GM23338 (cell line): ENCODE results near the gene KIF6. TPM values are rescaled to one million over a fixed set of nuclear protein-coding genes. Genes with fewer than 3 reads are reported as not detected.

ENCODE experiments used
- ATAC-seq: fragments of 200-7000 bp; cut with Tn5 transposase; 3 replicates; pipeline ENCODE4 v1.9.1; 2020
- DNase-seq: peaks from one replicate; pipeline ENCODE4 v3.0.0-alpha.2; 2015; ENCODE audit warnings: low spot score
- H2AFZ ChIP-seq: fragments of 200-600 bp; sonication (generic); 2 replicates; pipeline ENCODE4 v1.8.0; 2016; ENCODE audit warnings: antibody characterized with exemption, mild to moderate bottlenecking, moderate library complexity
- H3F3A ChIP-seq: fragments of 200-600 bp; sonication (generic); replicated peaks from 2 replicates; pipeline ENCODE4 v1.8.0; 2017; ENCODE audit warnings: antibody characterized with exemption, mixed run types, low read depth
- H3K27ac ChIP-seq: fragments of 200-600 bp; sonication (generic); 2 replicates; pipeline ENCODE4 v1.6.1; 2016; ENCODE audit warnings: low read depth
- H3K27me3 ChIP-seq: fragments of 200-600 bp; sonication (generic); 2 replicates; pipeline ENCODE4 v1.8.0; 2016; ENCODE audit warnings: mild to moderate bottlenecking, mixed run types, moderate library complexity; ENCODE audit not compliant: insufficient read depth
- H3K36me3 ChIP-seq: fragments of 200-600 bp; sonication (generic); 2 replicates; pipeline ENCODE4 v1.8.0; 2016; ENCODE audit warnings: mild to moderate bottlenecking; ENCODE audit not compliant: insufficient read depth
- H3K4me1 ChIP-seq: fragments of 200-600 bp; sonication (generic); 2 replicates; pipeline ENCODE4 v1.8.0; 2016; ENCODE audit warnings: mild to moderate bottlenecking, moderate library complexity; ENCODE audit not compliant: insufficient read depth
- H3K4me2 ChIP-seq: fragments of 200-600 bp; sonication (generic); 2 replicates; pipeline ENCODE4 v1.7.1; 2017; ENCODE audit warnings: mixed run types
- H3K4me3 ChIP-seq: fragments of 200-600 bp; sonication (generic); 2 replicates; pipeline ENCODE4 v1.6.1; 2016; ENCODE audit warnings: mixed run types
- H3K79me2 ChIP-seq: fragments of 200-600 bp; sonication (generic); replicated peaks from 2 replicates; pipeline ENCODE4 v1.8.0; 2017; ENCODE audit warnings: mild to moderate bottlenecking; ENCODE audit not compliant: insufficient read depth
- H3K9me2 ChIP-seq: fragments of 200-600 bp; sonication (generic); 2 replicates; pipeline ENCODE4 v1.8.0; 2017; ENCODE audit not compliant: insufficient read depth
- H4K20me1 ChIP-seq: fragments of 200-600 bp; sonication (generic); replicated peaks from 2 replicates; pipeline ENCODE4 v1.8.0; 2017; ENCODE audit warnings: mild to moderate bottlenecking; ENCODE audit not compliant: insufficient read depth
- H3K27ac Mint-ChIP-seq: 2 replicates; pipeline ENCODE4 v1.8.0; 2020; ENCODE audit warnings: inconsistent platforms, mild to moderate bottlenecking, moderate library complexity, mixed read lengths
- H3K27me3 Mint-ChIP-seq: 3 replicates; pipeline ENCODE4 v1.8.0; 2022; ENCODE audit warnings: low read depth, mild to moderate bottlenecking, moderate library complexity, mixed read lengths, inconsistent platforms; ENCODE audit not compliant: insufficient read depth, poor library complexity
- H3K36me3 Mint-ChIP-seq: 3 replicates; pipeline ENCODE4 v1.8.0; 2021; ENCODE audit warnings: low read depth, mild to moderate bottlenecking, inconsistent platforms, moderate library complexity, mixed read lengths
- H3K4me1 Mint-ChIP-seq: 3 replicates; pipeline ENCODE4 v1.8.0; 2020; ENCODE audit warnings: mild to moderate bottlenecking, inconsistent platforms, mixed read lengths
- H3K4me3 Mint-ChIP-seq: 3 replicates; pipeline ENCODE4 v1.8.0; 2021; ENCODE audit warnings: moderate library complexity, mild to moderate bottlenecking, inconsistent platforms, mixed read lengths
- H3K9me3 Mint-ChIP-seq: 3 replicates; pipeline ENCODE4 v1.8.0; 2020; ENCODE audit warnings: moderate library complexity, mild to moderate bottlenecking, inconsistent platforms, mixed read lengths
- CREB1 ChIP-seq: fragments of 250-450 bp; sonication (Bioruptor Pico); IDR thresholded peaks from 2 replicates; pipeline ENCODE4 v1.5.0; 2020; ENCODE audit warnings: low read depth, mild to moderate bottlenecking, moderate library complexity
- EZH2 ChIP-seq: fragments of 200-600 bp; sonication (generic); IDR thresholded peaks from one replicate; pipeline ENCODE4 v1.8.0; 2017; ENCODE audit warnings: antibody characterized with exemption, mild to moderate bottlenecking, low read depth; ENCODE audit not compliant: unreplicated experiment
- EZH2phosphoT487 ChIP-seq: fragments of 200-600 bp; sonication (generic); IDR thresholded peaks from one replicate; pipeline ENCODE4 v1.8.1; 2018; ENCODE audit warnings: antibody characterized with exemption; ENCODE audit not compliant: unreplicated experiment
- JUNB ChIP-seq: IDR thresholded peaks from one replicate; pipeline ENCODE4 v1.6.1; 2016; ENCODE audit warnings: antibody characterized with exemption; ENCODE audit not compliant: unreplicated experiment
- NANOG ChIP-seq: IDR thresholded peaks from 2 replicates; pipeline ENCODE4 v1.6.1; 2016; ENCODE audit warnings: antibody characterized with exemption, borderline replicate concordance
- POLR2AphosphoS5 ChIP-seq: IDR thresholded peaks from 2 replicates; pipeline ENCODE4 v1.6.1; 2016; ENCODE audit warnings: antibody characterized with exemption, low read depth
- STAT1 ChIP-seq: IDR thresholded peaks from one replicate; pipeline ENCODE4 v1.6.1; 2016; ENCODE audit warnings: antibody characterized with exemption; ENCODE audit not compliant: unreplicated experiment
- ZNF114 ChIP-seq: fragments of 250-450 bp; sonication (Bioruptor Pico); IDR thresholded peaks from 2 replicates; pipeline ENCODE4 v1.5.0; 2020; ENCODE audit warnings: mild to moderate bottlenecking, moderate library complexity
- ZNF331 ChIP-seq: fragments of 250-450 bp; sonication (Bioruptor Pico); IDR thresholded peaks from 2 replicates; pipeline ENCODE4 v1.5.0; 2020; ENCODE audit warnings: low read depth, mild to moderate bottlenecking, moderate library complexity
- polyA plus RNA-seq: library from polyadenylated mRNA; unstranded; fragments of >200 nt; fragmentation: Nextera tagmentation; extraction: Ambion mirVana; gene quantifications from 2 replicates; pipeline ENCODE4 v1.2.1, GENCODE V29; 2016
- total RNA-seq: library from RNA; depleted of rRNA; stranded (reverse); fragments of >200 nt; shearing (Covaris generic); gene quantifications from 2 replicates; pipeline ENCODE4 v1.2.3, GENCODE V29; 2014
- TF ChIP-seq, protein P1 (sequence below): fragments of 250-450 bp; sonication (Bioruptor Pico); IDR thresholded peaks from 2 replicates; pipeline ENCODE4 v1.5.0; 2020; ENCODE audit warnings: mild to moderate bottlenecking, moderate library complexity
- TF ChIP-seq, protein P2 (sequence below), 2 experiments: fragments of 200-600 bp in 1 of 2; sonication (generic) in 1 of 2; conservative IDR thresholded peaks; 2 replicates each; pipeline versions ENCODE4 v1.5.1 to v1.6.1; 2016 to 2017; ENCODE audit warnings: antibody characterized with exemption in 2 of 2, low read depth in 2 of 2, mild to moderate bottlenecking in 2 of 2, moderate library complexity in 1 of 2

Gene KIF6
- total and polyA plus RNA-seq, 2 experiments from 2014 or later = 0.87 to 1.7 TPM

GRCh38 chr6:39565956-39566355 is 159.3 kb downstream of the KIF6 start (continued):
- TF ChIP-seq, protein P1, sequence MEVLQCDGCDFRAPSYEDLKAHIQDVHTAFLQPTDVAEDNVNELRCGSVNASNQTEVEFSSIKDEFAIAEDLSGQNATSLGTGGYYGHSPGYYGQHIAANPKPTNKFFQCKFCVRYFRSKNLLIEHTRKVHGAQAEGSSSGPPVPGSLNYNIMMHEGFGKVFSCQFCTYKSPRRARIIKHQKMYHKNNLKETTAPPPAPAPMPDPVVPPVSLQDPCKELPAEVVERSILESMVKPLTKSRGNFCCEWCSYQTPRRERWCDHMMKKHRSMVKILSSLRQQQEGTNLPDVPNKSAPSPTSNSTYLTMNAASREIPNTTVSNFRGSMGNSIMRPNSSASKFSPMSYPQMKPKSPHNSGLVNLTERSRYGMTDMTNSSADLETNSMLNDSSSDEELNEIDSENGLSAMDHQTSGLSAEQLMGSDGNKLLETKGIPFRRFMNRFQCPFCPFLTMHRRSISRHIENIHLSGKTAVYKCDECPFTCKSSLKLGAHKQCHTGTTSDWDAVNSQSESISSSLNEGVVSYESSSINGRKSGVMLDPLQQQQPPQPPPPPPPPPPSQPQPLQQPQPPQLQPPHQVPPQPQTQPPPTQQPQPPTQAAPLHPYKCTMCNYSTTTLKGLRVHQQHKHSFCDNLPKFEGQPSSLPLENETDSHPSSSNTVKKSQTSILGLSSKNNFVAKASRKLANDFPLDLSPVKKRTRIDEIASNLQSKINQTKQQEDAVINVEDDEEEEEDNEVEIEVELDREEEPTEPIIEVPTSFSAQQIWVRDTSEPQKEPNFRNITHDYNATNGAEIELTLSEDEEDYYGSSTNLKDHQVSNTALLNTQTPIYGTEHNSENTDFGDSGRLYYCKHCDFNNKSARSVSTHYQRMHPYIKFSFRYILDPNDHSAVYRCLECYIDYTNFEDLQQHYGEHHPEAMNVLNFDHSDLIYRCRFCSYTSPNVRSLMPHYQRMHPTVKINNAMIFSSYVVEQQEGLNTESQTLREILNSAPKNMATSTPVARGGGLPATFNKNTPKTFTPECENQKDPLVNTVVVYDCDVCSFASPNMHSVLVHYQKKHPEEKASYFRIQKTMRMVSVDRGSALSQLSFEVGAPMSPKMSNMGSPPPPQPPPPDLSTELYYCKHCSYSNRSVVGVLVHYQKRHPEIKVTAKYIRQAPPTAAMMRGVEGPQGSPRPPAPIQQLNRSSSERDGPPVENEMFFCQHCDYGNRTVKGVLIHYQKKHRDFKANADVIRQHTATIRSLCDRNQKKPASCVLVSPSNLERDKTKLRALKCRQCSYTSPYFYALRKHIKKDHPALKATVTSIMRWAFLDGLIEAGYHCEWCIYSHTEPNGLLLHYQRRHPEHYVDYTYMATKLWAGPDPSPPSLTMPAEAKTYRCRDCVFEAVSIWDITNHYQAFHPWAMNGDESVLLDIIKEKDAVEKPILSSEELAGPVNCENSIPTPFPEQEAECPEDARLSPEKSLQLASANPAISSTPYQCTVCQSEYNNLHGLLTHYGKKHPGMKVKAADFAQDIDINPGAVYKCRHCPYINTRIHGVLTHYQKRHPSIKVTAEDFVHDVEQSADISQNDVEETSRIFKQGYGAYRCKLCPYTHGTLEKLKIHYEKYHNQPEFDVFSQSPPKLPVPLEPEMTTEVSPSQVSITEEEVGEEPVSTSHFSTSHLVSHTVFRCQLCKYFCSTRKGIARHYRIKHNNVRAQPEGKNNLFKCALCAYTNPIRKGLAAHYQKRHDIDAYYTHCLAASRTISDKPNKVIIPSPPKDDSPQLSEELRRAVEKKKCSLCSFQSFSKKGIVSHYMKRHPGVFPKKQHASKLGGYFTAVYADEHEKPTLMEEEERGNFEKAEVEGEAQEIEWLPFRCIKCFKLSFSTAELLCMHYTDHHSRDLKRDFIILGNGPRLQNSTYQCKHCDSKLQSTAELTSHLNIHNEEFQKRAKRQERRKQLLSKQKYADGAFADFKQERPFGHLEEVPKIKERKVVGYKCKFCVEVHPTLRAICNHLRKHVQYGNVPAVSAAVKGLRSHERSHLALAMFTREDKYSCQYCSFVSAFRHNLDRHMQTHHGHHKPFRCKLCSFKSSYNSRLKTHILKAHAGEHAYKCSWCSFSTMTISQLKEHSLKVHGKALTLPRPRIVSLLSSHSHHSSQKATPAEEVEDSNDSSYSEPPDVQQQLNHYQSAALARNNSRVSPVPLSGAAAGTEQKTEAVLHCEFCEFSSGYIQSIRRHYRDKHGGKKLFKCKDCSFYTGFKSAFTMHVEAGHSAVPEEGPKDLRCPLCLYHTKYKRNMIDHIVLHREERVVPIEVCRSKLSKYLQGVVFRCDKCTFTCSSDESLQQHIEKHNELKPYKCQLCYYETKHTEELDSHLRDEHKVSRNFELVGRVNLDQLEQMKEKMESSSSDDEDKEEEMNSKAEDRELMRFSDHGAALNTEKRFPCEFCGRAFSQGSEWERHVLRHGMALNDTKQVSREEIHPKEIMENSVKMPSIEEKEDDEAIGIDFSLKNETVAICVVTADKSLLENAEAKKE = no peak
- TF ChIP-seq JUNB (no peak), CREB1 (CRISPR knock-in tag) (no peak), ZNF331 (CRISPR knock-in tag) (no peak), POLR2AphosphoS5 (no peak), STAT1 (no peak), EZH2phosphoT487 (no peak), EZH2 (no peak), NANOG (no peak), ZNF114 (no peak)

GRCh38 chr6:39563566-39564311 is 161.5 kb downstream of the KIF6 start:
- Histone ChIP-seq H3K36me3 (no peaks in the 10 kb centered on the region), H2AFZ (no peak overlapping the region), H3K4me1 (no peaks in the 10 kb centered on the region), H3K79me2 (no peaks in the 10 kb centered on the region), H4K20me1 (no peaks in the 10 kb centered on the region), H3K27ac (no peak overlapping the region), H3F3A (no peaks in the 10 kb centered on the region), H3K9me2 (no peaks in the 10 kb centered on the region), H3K4me2 (no peak overlapping the region), H3K27me3 (no peaks in the 10 kb centered on the region), H3K4me3 (no peak overlapping the region)
- peaks cover 3% of the 10 kb centered on the region for H3K27me3 Mint-ChIP-seq
- no peaks in the 10 kb centered on the region for H3K9me3 Mint-ChIP-seq
- H3K36me3 Mint-ChIP-seq = no peaks in the 10 kb centered on the region
- no peak overlapping the region for H3K4me3 Mint-ChIP-seq
- ATAC-seq = no peak
- DNase-seq = no peak
- no peak overlapping the region for H3K27ac Mint-ChIP-seq
- no peaks in the 10 kb centered on the region for H3K4me1 Mint-ChIP-seq
- TF ChIP-seq, protein P2, sequence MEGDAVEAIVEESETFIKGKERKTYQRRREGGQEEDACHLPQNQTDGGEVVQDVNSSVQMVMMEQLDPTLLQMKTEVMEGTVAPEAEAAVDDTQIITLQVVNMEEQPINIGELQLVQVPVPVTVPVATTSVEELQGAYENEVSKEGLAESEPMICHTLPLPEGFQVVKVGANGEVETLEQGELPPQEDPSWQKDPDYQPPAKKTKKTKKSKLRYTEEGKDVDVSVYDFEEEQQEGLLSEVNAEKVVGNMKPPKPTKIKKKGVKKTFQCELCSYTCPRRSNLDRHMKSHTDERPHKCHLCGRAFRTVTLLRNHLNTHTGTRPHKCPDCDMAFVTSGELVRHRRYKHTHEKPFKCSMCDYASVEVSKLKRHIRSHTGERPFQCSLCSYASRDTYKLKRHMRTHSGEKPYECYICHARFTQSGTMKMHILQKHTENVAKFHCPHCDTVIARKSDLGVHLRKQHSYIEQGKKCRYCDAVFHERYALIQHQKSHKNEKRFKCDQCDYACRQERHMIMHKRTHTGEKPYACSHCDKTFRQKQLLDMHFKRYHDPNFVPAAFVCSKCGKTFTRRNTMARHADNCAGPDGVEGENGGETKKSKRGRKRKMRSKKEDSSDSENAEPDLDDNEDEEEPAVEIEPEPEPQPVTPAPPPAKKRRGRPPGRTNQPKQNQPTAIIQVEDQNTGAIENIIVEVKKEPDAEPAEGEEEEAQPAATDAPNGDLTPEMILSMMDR (conservative IDR thresholded peaks at IDR 0.05; ENCODE audit: low read depth in 2 of 2) = no peak
- TF ChIP-seq EZH2phosphoT487 (no peak), POLR2AphosphoS5 (no peak)
